Activated naive CD8-positive, alpha-beta T cell (primary cell): ENCODE data around the gene CRHR2.

Experiments used
- H3K27ac Mint-ChIP-seq: one replicate; pipeline ENCODE4 v1.8.0; 2021; ENCODE audit warnings: mixed read lengths
- H3K27me3 Mint-ChIP-seq: one replicate; pipeline ENCODE4 v1.8.0; 2021; ENCODE audit warnings: mixed read lengths
- H3K36me3 Mint-ChIP-seq: one replicate; pipeline ENCODE4 v1.8.0; 2021; ENCODE audit warnings: mixed read lengths
- H3K4me1 Mint-ChIP-seq: one replicate; pipeline ENCODE4 v1.8.0; 2021; ENCODE audit warnings: low read depth, mixed read lengths
- H3K4me3 Mint-ChIP-seq: one replicate; pipeline ENCODE4 v1.8.0; 2021; ENCODE audit warnings: mild to moderate bottlenecking, mixed read lengths
- H3K9me3 Mint-ChIP-seq: one replicate; pipeline ENCODE4 v1.8.0; 2021; ENCODE audit warnings: low read depth, mixed read lengths

CRHR2 gene

DNA sequence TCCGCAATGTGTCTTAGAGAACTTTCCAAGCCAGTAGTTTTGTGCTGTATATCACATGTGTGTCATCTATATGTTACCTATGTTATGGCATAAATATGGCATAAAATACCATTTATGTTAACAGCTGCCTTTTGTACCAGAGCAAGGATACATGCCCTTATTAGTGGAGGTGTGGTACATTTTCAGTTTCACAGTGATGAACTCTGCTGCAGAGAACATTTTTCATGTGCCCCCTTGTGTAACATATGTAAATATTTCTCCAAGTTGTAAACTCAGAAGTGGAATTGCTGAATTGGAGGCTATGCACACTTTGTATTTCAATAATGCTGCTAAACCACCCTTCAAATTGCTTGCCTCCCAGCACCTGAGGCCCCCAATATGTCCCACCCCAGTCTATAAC, 31.9 kb upstream of the CRHR2 start:
- Mint-ChIP-seq H3K4me3 (no peak overlapping the region), H3K27me3 (no peaks in the 10 kb centered on the region), H3K9me3 (peaks cover 21% of the 10 kb centered on the region), H3K27ac (no peak overlapping the region), H3K36me3 (peaks cover 25% of the 10 kb centered on the region), H3K4me1 (no peaks in the 10 kb centered on the region)

DNA sequence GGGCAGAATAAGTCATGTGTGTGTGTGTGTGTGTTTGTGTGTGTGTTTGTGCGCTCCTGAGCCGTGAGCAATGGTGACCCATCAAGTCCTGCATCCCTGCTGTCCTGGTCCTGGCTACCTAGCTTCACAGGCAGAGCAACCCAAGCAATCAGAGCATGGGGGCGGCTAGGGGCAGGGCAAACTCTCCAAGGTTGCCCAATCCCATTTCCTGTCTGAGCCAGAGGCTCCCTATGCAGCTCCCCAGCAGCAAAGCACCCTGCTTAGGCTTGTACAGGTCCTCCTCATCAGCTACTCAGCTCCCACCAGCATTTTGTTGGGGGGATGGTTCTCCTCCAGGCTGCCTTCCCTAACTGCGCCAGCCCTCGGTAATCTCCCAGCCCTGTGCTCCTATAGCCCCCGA, 31.1 kb upstream of the CRHR2 start:
- H3K9me3 Mint-ChIP-seq: peaks cover 14% of the 10 kb centered on the region
- no peaks in the 10 kb centered on the region for H3K27me3 Mint-ChIP-seq
- H3K36me3 Mint-ChIP-seq: peaks cover 18% of the 10 kb centered on the region
- no peak overlapping the region for H3K27ac Mint-ChIP-seq
- no peaks in the 10 kb centered on the region for H3K4me1 Mint-ChIP-seq
- H3K4me3 Mint-ChIP-seq: no peak overlapping the region

DNA sequence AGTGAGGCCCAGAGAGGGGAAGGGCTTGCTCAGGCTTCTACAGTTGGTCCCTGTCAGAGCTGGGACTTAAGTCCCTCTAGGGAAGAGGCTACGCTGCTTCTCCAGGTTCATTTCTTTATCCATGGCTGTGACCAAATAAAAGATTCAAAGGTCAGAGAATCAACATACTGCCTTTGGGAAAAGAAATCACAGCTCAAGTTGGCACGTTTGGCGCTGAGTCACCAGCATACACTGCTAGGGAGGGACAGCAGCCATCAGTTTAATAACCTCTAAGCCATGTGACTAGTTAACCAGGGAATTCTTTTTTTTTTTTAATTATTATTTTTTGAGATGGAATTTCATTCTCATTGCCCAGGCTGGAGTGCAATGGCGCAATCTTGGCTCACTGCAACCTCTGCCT, 28.4 kb upstream of the CRHR2 start:
- Mint-ChIP-seq H3K4me3 (no peak overlapping the region), H3K27me3 (no peaks in the 10 kb centered on the region), H3K27ac (no peak overlapping the region), H3K9me3 (no peaks in the 10 kb centered on the region), H3K4me1 (no peaks in the 10 kb centered on the region), H3K36me3 (peaks cover 3% of the 10 kb centered on the region)

DNA sequence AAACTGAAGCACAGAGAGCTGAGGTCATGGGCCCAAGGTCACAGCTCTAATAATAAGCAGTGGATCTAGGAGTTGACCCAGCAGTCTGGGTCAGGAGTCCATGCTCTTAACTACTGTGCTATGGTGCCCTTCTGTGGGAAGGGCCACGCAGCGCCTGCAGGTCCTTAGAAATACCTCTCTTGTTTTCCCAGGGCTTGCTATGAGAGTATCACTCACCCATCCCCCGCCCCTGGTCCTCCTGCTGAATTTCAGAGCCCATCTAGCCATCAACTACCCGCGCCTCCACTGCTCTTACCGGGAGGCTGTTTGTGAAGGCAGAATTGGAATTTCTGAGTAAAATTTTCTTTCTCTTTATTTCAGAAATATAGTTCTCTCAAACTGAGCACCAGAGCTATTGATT, 27.3 kb upstream of the CRHR2 start:
- H3K27ac Mint-ChIP-seq: no peak overlapping the region
- no peaks in the 10 kb centered on the region for H3K4me1 Mint-ChIP-seq
- H3K27me3 Mint-ChIP-seq: no peaks in the 10 kb centered on the region

DNA sequence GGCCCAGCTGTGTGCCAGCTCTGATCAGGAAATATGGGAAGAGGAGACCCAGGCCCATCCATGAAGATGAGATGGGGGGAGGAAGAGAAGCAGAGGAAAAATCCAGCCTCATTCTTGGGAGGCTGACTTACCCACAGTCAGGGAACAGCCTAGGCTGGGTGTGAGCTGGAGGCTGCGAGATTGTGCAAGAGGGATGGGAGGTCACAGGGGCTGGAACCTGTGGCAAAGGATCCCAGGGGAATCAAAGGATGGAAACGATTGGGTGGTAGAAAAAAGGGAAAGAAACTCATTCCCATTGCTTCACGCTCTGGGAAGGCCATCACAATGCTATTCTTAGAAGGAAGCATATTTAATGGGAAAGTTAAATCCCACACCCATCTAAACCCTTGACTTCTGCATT, 26.7 kb upstream of the CRHR2 start:
- H3K9me3 Mint-ChIP-seq: no peaks in the 10 kb centered on the region
- no peak overlapping the region for H3K27ac Mint-ChIP-seq
- no peaks in the 10 kb centered on the region for H3K4me1 Mint-ChIP-seq
- H3K36me3 Mint-ChIP-seq: no peaks in the 10 kb centered on the region
- no peak overlapping the region for H3K4me3 Mint-ChIP-seq
- H3K27me3 Mint-ChIP-seq: no peaks in the 10 kb centered on the region

More for the DNA sequence above, 27.3 kb upstream of the CRHR2 start:
- Mint-ChIP-seq H3K36me3 (no peaks in the 10 kb centered on the region), H3K9me3 (no peaks in the 10 kb centered on the region), H3K4me3 (no peak overlapping the region)

DNA sequence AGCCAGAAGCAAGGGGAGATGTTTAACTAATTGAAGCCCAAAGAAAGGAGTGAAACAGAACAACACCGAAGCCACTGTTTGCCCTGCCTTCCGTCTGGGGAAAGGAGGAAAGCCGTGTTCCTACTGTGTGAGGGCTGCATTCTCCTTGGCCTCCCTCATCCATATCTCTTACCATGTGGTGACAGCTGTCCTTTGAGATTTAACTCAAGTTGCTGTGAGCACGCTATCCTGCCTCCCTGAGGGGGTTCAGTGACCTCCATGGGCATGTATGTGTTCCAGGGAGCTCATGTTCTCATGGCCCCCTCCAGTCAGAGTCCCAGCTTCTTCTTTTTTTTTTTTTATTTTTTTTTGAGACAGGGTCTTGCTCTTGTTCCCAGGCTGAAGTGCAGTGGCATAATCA, 26.2 kb upstream of the CRHR2 start:
- H3K4me3 Mint-ChIP-seq: no peak overlapping the region

DNA sequence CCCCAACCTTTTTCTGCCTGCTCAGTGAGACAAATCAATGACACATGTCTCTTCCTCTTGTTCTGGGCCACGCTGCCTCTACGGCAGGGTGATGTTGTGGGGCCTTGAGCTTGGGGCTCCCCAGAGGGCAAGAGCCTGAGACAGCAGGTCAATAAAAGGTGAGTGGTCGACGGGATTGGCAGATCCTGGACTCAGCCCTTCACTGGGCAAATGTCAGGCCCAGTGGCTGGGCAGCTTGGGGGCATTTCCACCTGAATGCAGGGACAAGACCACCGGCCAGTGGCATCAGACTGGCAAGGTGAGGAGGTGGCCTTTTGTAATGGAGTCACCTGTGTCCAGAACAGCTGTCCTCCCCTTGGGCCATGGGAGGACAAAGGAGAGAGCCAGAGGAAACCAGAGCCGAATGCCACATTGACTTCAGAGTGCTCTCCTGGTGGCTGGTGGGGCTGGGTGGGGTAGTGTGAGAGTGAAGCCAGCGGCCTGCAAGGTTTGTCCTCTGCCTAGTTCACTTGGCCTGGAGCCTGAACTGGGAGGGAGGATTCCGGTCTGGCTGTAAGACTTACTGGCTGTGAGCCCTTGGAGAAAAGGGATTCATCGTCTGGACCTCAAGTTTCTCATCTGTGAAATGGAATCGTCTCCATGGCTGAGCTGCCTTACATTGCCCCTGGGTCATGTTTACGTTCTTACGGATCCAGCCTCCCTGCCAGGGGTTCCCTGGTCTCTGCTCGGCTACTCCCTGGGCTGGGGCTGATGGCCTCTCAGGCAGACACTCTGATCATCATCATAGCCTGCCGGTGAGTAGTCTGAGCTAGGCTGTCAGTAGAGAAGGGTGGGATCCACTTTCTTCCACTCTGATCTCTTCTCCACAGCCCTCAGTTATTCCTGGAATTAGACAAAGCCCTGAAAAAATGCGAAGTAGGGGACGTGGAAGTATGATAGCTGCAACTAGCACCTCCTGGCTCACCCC, 25.4 kb upstream of the CRHR2 start:
- Mint-ChIP-seq H3K4me3 (no peak overlapping the region), H3K27ac (no peak overlapping the region), H3K4me1 (no peaks in the 10 kb centered on the region), H3K9me3 (no peaks in the 10 kb centered on the region), H3K27me3 (no peaks in the 10 kb centered on the region), H3K36me3 (no peaks in the 10 kb centered on the region)

More for the DNA sequence above, 26.2 kb upstream of the CRHR2 start:
- Mint-ChIP-seq H3K36me3 (no peaks in the 10 kb centered on the region), H3K27me3 (no peaks in the 10 kb centered on the region), H3K9me3 (no peaks in the 10 kb centered on the region), H3K27ac (no peak overlapping the region), H3K4me1 (no peaks in the 10 kb centered on the region)

DNA sequence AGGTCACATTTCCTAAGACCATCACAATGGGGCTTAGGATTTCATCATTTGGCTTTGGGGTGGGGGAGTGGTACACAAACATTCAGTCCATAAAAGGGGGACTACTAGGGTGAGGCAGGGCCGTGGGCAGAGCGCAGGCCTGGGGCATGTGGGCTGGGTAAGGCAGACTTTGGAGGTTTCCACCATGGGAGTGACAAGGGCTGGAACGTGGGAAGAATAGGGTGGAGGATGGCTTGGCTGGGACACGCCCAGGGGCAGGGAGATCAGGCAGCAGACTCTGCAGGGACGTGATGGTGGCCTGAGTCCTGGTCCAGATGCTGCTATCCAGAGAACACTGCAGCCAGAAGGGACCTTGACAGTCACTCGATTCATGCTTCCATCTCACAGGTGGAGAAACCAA, 24.7 kb upstream of the CRHR2 start:
- no peaks in the 10 kb centered on the region for H3K9me3 Mint-ChIP-seq
- H3K36me3 Mint-ChIP-seq: no peaks in the 10 kb centered on the region
- H3K4me1 Mint-ChIP-seq: no peaks in the 10 kb centered on the region
- no peak overlapping the region for H3K27ac Mint-ChIP-seq
- no peaks in the 10 kb centered on the region for H3K27me3 Mint-ChIP-seq
- no peak overlapping the region for H3K4me3 Mint-ChIP-seq

DNA sequence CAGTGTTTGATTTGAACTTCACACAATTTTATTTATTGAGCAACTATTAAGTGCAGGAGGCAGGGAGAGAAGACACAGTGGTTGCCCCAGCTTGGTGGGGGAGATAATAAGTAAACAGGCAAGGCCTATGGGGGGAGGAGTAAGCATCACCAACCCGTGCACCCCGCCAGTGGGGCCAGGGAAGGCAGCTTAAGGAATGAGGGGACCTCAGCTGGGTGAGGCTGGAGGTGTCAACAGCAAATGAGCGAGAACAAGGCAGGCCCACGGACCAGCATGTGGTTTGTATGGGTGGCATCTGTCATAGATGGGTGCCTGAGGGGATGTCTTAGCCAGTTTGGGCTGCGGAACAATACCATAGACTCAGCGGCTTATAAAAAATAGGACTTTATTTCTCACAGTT, 24.1 kb upstream of the CRHR2 start:
- H3K27ac Mint-ChIP-seq: no peak overlapping the region
- peaks cover 1% of the 10 kb centered on the region for H3K4me1 Mint-ChIP-seq
- no peak overlapping the region for H3K4me3 Mint-ChIP-seq
- no peaks in the 10 kb centered on the region for H3K27me3 Mint-ChIP-seq
- no peaks in the 10 kb centered on the region for H3K36me3 Mint-ChIP-seq
- H3K9me3 Mint-ChIP-seq: no peaks in the 10 kb centered on the region

DNA sequence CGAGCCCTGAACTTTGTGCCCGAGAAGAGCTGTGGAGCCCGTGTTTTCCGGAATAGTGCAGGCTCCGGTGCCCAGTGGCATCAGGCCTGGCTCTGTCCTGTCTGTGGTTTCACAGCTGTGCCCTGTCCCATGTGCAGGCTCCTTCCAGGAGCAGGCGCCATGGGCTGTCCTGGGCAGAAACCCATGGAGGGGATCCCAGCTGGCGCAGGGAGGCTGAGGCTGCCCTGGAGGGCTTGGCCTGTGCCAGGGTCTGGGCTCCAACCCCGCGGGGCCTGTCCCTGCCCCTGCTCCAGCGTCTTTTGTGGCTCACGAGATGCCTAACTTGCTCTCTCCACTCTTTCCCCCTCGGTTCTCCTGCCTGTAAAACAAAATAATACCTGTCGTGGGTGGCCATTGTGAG, 23.3 kb upstream of the CRHR2 start:
- Mint-ChIP-seq H3K9me3 (no peaks in the 10 kb centered on the region), H3K4me1 (peaks cover 1% of the 10 kb centered on the region), H3K36me3 (no peaks in the 10 kb centered on the region), H3K27ac (no peak overlapping the region), H3K4me3 (no peak overlapping the region), H3K27me3 (no peaks in the 10 kb centered on the region)

DNA sequence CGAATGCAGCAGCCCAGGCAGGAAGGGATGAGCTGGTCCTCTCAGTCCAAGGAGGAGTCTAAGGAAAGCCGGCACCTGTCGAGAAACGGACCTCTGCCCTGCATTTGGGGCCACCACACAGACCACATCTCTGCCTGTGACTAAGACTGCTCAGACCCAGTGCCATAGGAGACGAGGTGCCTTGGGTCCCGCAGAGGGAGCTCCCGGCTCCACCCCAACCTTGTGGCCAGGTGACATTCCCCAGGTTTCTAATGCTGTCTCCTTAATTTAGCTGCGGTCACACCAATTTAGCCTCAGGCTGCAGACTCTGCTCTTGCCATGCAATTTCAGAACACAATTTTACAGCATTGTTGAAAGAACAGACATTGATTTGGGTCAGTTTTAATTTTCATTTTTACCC, 22.8 kb upstream of the CRHR2 start:
- H3K27ac Mint-ChIP-seq: no peak overlapping the region
- H3K4me3 Mint-ChIP-seq: no peak overlapping the region
- no peaks in the 10 kb centered on the region for H3K27me3 Mint-ChIP-seq
- H3K36me3 Mint-ChIP-seq: no peaks in the 10 kb centered on the region
- H3K9me3 Mint-ChIP-seq: no peaks in the 10 kb centered on the region
- peaks cover 1% of the 10 kb centered on the region for H3K4me1 Mint-ChIP-seq

DNA sequence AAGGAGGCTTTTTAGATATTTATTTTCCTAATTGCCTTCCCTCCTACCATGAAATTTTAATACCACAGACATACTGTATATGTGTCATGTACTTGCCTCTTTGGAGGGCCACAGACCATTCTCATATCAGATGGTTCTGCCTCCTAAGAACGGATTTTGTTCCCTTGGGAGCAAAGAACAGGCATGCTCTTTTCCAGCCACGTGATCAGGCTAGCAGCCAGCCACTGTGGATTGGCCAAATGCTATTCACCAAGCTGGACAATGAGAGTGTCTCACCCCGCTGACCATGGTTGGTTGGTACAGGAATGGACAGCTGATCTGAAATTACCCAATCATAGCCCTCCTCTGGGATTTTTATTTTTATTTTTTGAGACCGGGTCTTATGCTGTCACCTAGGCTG, 21.5 kb upstream of the CRHR2 start:
- H3K4me3 Mint-ChIP-seq: no peak overlapping the region
- H3K4me1 Mint-ChIP-seq: peaks cover 1% of the 10 kb centered on the region
- H3K36me3 Mint-ChIP-seq: no peaks in the 10 kb centered on the region
- no peaks in the 10 kb centered on the region for H3K27me3 Mint-ChIP-seq
- no peak overlapping the region for H3K27ac Mint-ChIP-seq
- no peaks in the 10 kb centered on the region for H3K9me3 Mint-ChIP-seq

DNA sequence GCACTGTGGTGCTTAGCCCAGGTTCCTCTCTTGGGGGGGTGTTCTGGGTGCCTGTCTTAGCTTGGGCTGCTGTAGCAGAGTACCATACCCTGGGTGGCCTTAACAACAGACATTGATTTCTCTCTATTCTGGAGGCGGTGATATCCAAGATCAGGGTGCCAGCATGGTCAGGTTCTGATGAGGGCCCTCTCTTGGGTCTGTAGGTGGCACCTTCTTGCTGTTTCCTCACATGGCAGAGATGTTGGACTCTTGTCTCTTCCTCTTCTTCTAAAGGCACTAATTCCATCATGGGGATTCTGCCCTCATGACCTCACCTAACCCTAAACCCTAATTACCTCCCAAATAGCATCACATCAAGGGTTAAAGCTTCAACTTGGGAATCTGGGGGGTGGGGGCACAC, 19.9 kb upstream of the CRHR2 start:
- Mint-ChIP-seq H3K9me3 (no peaks in the 10 kb centered on the region), H3K27me3 (no peaks in the 10 kb centered on the region), H3K4me3 (no peak overlapping the region), H3K4me1 (peaks cover 3% of the 10 kb centered on the region), H3K27ac (no peak overlapping the region), H3K36me3 (no peaks in the 10 kb centered on the region)

DNA sequence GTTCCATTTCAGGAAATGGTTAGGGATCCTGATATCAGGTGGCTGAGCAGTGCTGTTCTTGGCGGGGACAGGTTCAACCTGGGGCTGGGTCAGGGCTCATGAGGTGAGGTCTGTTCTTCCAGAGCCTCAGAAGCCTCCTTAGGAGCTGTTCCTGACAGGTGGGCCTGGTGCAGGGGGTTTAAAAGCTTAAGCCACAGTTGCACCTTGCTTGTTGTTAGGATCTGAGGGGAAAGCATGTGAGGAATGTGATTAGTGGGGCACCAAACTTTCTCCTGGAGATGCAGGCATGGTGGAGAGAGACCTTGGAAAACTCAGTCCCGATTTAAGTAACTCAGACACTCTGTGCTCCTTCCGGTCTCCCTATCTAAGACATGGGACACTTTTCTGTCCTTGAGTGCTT, 18.7 kb upstream of the CRHR2 start:
- peaks cover 3% of the 10 kb centered on the region for H3K4me1 Mint-ChIP-seq
- H3K4me3 Mint-ChIP-seq: no peak overlapping the region

DNA sequence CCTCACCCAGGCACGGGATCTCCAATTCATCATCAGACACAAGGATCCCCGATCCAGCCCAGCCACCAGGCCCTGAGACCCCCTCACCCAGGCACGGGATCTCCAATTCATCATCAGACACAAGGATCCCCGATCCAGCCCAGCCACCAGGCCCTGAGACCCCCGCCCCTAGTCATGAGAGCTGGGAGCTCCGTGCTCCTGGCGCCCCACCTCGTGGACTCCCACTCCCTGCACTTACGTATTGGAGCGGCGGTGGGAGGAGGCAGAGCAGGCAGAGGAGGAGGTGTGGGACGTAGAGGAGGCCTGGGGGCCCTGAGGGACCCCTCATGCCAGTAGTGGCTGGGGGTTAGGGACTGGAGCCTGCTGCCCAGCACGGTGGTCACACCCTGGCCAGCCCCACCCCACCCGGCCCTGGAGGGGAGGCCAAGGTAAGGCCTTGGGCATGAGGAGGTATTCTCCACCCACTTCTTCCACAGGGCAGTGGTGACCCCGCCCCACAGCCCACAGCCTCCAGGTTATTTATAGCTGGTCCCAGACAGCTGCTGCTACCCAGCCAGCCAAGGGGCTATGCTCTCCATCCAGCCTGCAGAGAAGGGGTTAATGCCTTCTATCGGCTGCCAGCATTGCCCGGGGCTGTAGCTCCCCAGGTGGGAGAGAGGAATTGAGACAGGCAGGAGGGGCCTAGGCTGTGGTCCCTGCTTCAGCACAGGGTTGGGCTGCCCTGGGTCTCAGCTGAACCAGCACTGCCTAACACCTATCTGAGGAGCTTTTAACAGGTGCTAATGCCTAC, 17.6 kb upstream of the CRHR2 start:
- Mint-ChIP-seq H3K27me3 (no peaks in the 10 kb centered on the region), H3K36me3 (no peaks in the 10 kb centered on the region), H3K27ac (no peak overlapping the region), H3K4me3 (no peak overlapping the region), H3K4me1 (peaks cover 3% of the 10 kb centered on the region), H3K9me3 (no peaks in the 10 kb centered on the region)

More for the DNA sequence above, 18.7 kb upstream of the CRHR2 start:
- H3K36me3 Mint-ChIP-seq: no peaks in the 10 kb centered on the region
- no peak overlapping the region for H3K27ac Mint-ChIP-seq
- no peaks in the 10 kb centered on the region for H3K9me3 Mint-ChIP-seq
- no peaks in the 10 kb centered on the region for H3K27me3 Mint-ChIP-seq
